Keratinocyte (primary cell): ENCODE data around the gene FOXR1. TPM values are rescaled to one million over a fixed set of nuclear protein-coding genes. Genes with fewer than 3 reads are reported as not detected.

ENCODE experiments used
- DNase-seq: peaks from one replicate; pipeline ENCODE4 v3.0.0-alpha.2; 2011; ENCODE audit warnings: low read depth, missing footprints, low spot score
- FAIRE-seq: peaks from 2 replicates; lab custom pipeline; 2011; peaks lifted over from hg19 to GRCh38; lab: Jason Lieb, UNC
- H2AFZ ChIP-seq: 2 replicates; pipeline ENCODE4 v1.6.0; 2012; ENCODE audit warnings: low read length, control low read depth, inconsistent platforms; ENCODE audit not compliant: control insufficient read depth
- H3K27ac ChIP-seq: 2 replicates; pipeline ENCODE4 v1.5.1; 2011; ENCODE audit warnings: low read length; ENCODE audit not compliant: control insufficient read depth, insufficient read depth
- H3K27me3 ChIP-seq: 3 replicates; pipeline ENCODE4 v1.6.0; 2011; ENCODE audit warnings: low read length; ENCODE audit not compliant: control insufficient read depth, insufficient read depth; ENCODE audit errors: extremely low read depth
- H3K36me3 ChIP-seq, 2 experiments: 2 replicates in 1 of 2; 3 replicates in 1 of 2; pipeline ENCODE4 v1.5.1; 2011; ENCODE audit warnings: low read length in 2 of 2, mild to moderate bottlenecking in 1 of 2; ENCODE audit not compliant: control insufficient read depth in 2 of 2, insufficient read depth in 2 of 2; ENCODE audit errors: extremely low read depth in 1 of 2
- H3K4me1 ChIP-seq: 3 replicates; pipeline ENCODE4 v1.5.1; 2011; ENCODE audit warnings: low read length; ENCODE audit not compliant: control insufficient read depth, insufficient read depth; ENCODE audit errors: extremely low read depth
- H3K4me2 ChIP-seq: 3 replicates; pipeline ENCODE4 v1.6.0; 2011; ENCODE audit warnings: low read depth, low read length; ENCODE audit not compliant: control insufficient read depth, insufficient read depth; ENCODE audit errors: extremely low read depth
- H3K4me3 ChIP-seq, 3 experiments: fragments of 200-600 bp in 1 of 3; sonication (generic) in 1 of 3; 2 replicates in 2 of 3; 3 replicates in 1 of 3; pipeline ENCODE4 v1.5.1; 2011 to 2016; ENCODE audit warnings: low read length in 3 of 3, mild to moderate bottlenecking in 3 of 3, control low read depth in 2 of 3, inconsistent platforms in 1 of 3, low read depth in 1 of 3, mixed read lengths in 1 of 3, mixed run types in 1 of 3, moderate library complexity in 1 of 3; ENCODE audit not compliant: control insufficient read depth in 2 of 3, insufficient read depth in 2 of 3; ENCODE audit errors: extremely low read depth in 1 of 3
- H3K79me2 ChIP-seq: 2 replicates; pipeline ENCODE4 v1.6.0; 2012; ENCODE audit warnings: low read length; ENCODE audit not compliant: control insufficient read depth, insufficient read depth
- H3K9ac ChIP-seq: 3 replicates; pipeline ENCODE4 v1.6.0; 2011; ENCODE audit warnings: low read length; ENCODE audit not compliant: control insufficient read depth, insufficient read depth; ENCODE audit errors: extremely low read depth
- H3K9me1 ChIP-seq: 3 replicates; pipeline ENCODE4 v1.6.0; 2011; ENCODE audit warnings: low read length; ENCODE audit not compliant: control insufficient read depth, insufficient read depth; ENCODE audit errors: extremely low read depth
- H3K9me3 ChIP-seq: 2 replicates; pipeline ENCODE4 v1.5.1; 2012; ENCODE audit warnings: low read depth, low read length; ENCODE audit not compliant: control insufficient read depth
- H4K20me1 ChIP-seq: 3 replicates; pipeline ENCODE4 v1.6.0; 2011; ENCODE audit warnings: low read length; ENCODE audit not compliant: control insufficient read depth, insufficient read depth; ENCODE audit errors: extremely low read depth
- CTCF ChIP-seq, 3 experiments: IDR thresholded peaks in 1 of 3; conservative IDR thresholded peaks in 1 of 3; optimal IDR thresholded peaks in 1 of 3; 2 replicates in 2 of 3; 3 replicates in 1 of 3; pipeline versions ENCODE3 to v1.5.1; 2011; ENCODE audit warnings: low read length in 3 of 3, mild to moderate bottlenecking in 3 of 3, moderate library complexity in 2 of 3, control low read depth in 1 of 3, inconsistent platforms in 1 of 3; ENCODE audit not compliant: insufficient read depth in 2 of 3; ENCODE audit errors: extremely low read depth in 1 of 3
- EZH2 ChIP-seq: IDR thresholded peaks from one replicate; pipeline ENCODE4 v1.6.1; 2012; ENCODE audit warnings: inconsistent platforms, mild to moderate bottlenecking, low read length, moderate library complexity
- dilution Hi-C: fragments of 300-500 bp; cut with MboI; formaldehyde crosslinking; loops from one replicate; pipeline ENCODE4 v1.7.0; 2020; ENCODE audit warnings: low sequenced_read_pairs; ENCODE audit not compliant: extremely low pct_ligation_motif_present
- polyA minus RNA-seq, 3 experiments: library from RNA; depleted of rRNA, polyadenylated mRNA; stranded (reverse); fragments of >200 nt; gene quantifications; 1 replicate in 1 of 3; 2 replicates in 1 of 3; 3 replicates in 1 of 3; pipeline ENCODE4 v1.2.3, GENCODE V29; 2011
- polyA plus RNA-seq, 5 experiments: library from polyadenylated mRNA; depleted of rRNA in 3 of 5; stranded (reverse) in 3 of 5; stranded (forward) in 1 of 5; unstranded in 1 of 5; fragments of >200 nt; gene quantifications; 1 replicate in 1 of 5; 2 replicates in 3 of 5; 3 replicates in 1 of 5; pipeline versions ENCODE4 v1.2.1 to v1.2.3, GENCODE V29; 2011 to 2012; ENCODE audit warnings: missing spikeins in 2 of 5, low read depth in 1 of 5, low replicate concordance in 1 of 5

The FOXR1 gene
- polyA plus RNA-seq = not detected in 3 replicates
- not detected for polyA plus RNA-seq (2011; ENCODE audit: low read depth)
- not detected in 2 replicates for polyA plus RNA-seq (2011; cell fraction: cytosol; rRNA removed)
- not detected in 2 replicates for polyA plus RNA-seq (2011; cell fraction: nucleus; rRNA removed)
- polyA plus RNA-seq (2012; ENCODE audit: low replicate concordance) = not detected in 2 replicates
- not detected in 3 replicates for polyA minus RNA-seq
- polyA minus RNA-seq (2011; cell fraction: cytosol; rRNA and poly(A)+ RNA removed) = not detected
- polyA minus RNA-seq (2011; cell fraction: nucleus; rRNA and poly(A)+ RNA removed) = not detected in 2 replicates

DNA sequence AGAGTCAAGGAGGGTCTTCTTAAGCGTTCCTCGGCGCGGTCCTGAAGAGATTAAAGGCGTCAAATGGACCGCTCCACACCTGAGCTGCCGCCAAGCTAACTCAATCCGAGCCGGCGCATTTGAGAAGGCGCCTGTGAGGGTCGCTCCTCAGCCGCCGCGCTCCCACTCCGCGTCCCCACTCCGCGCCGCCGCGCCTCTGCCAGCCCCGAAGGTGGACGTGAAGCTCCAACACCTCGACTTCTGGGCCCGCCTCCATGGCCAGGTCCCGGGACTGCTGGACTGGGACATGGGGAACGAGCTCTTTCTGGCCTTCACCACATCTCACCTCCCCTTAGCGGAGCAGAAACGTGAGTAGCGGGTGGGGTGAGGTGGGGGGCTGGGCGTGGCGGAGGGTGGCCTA, at the start of gene FOXR1:
TSS of gene FOXR1 (plus strand) at position 116 of the 400 bp plus-strand sequence. CDS start at position 287, 171 bp downstream.
- no peaks in the 10 kb centered on the region for H3K27me3 ChIP-seq

GRCh38 chr11:118921929-118922744, 49.4 kb upstream of the FOXR1 start:
- peaks cover 56% of the 10 kb centered on the region for H3K4me1 ChIP-seq
- H3K9me1 ChIP-seq = no peaks in the 10 kb centered on the region
- H3K36me3 ChIP-seq = peaks cover 3 to 16% of the 10 kb centered on the region in 2 experiments
- DNase-seq (no peak), FAIRE-seq (no peak)
- H3K4me3 ChIP-seq = peak overlapping the region; percentile 75 to 95 (median 92)
- no peak overlapping the region for H2AFZ ChIP-seq
- peak overlapping the region; percentile 86 for H3K27ac ChIP-seq
- H4K20me1 ChIP-seq = peaks cover 8% of the 10 kb centered on the region
- TF ChIP-seq CTCF (optimal IDR thresholded peaks at IDR 0.05 in 1 of 3, IDR thresholded peaks at IDR 0.05 in 1 of 3, conservative IDR thresholded peaks at IDR 0.05 in 1 of 3; ENCODE audit: extremely low read depth in 1 of 3, insufficient read depth in 2 of 3, low read length in 3 of 3) (no peak), EZH2 (no peak)
- H3K9me3 ChIP-seq = no peaks in the 10 kb centered on the region
- peak overlapping the region; percentile 97 for H3K9ac ChIP-seq
- no peaks in the 10 kb centered on the region for H3K27me3 ChIP-seq
- peaks cover 74% of the 10 kb centered on the region for H3K79me2 ChIP-seq
- H3K4me2 ChIP-seq = peak overlapping the region; percentile 83
- dilution Hi-C loops = no loop called here

More for the DNA sequence above, at the start of gene FOXR1:
- no peak for TF ChIP-seq CTCF (optimal IDR thresholded peaks at IDR 0.05 in 1 of 3, IDR thresholded peaks at IDR 0.05 in 1 of 3, conservative IDR thresholded peaks at IDR 0.05 in 1 of 3; ENCODE audit: extremely low read depth in 1 of 3, insufficient read depth in 2 of 3, low read length in 3 of 3)
- TF ChIP-seq EZH2 = no peak
- no peak within 1 kb of the TSS for H3K9ac ChIP-seq
- DNase-seq = no peak
- dilution Hi-C loops = no loop called here
- no peaks in the 10 kb centered on the region for H3K4me1 ChIP-seq
- no peaks in the 10 kb centered on the region for H3K79me2 ChIP-seq
- no peak for FAIRE-seq
- H4K20me1 ChIP-seq = no peaks in the 10 kb centered on the region
- H3K9me1 ChIP-seq = no peaks in the 10 kb centered on the region
- H3K9me3 ChIP-seq = no peaks in the 10 kb centered on the region
- H3K36me3 ChIP-seq = no peaks in the 10 kb centered on the region
- H2AFZ ChIP-seq = no peak within 1 kb of the TSS
- H3K4me3 ChIP-seq = no peak within 1 kb of the TSS
- no peak within 1 kb of the TSS for H3K27ac ChIP-seq
- no peak within 1 kb of the TSS for H3K4me2 ChIP-seq
